CMK (cell line): Measurements from ENCODE around the gene RNF121.

Experiments
- DNase-seq: peaks from one replicate; pipeline ENCODE4 v3.0.0-alpha.2; 2010; ENCODE audit warnings: low read depth

RNF121 gene

DNA sequence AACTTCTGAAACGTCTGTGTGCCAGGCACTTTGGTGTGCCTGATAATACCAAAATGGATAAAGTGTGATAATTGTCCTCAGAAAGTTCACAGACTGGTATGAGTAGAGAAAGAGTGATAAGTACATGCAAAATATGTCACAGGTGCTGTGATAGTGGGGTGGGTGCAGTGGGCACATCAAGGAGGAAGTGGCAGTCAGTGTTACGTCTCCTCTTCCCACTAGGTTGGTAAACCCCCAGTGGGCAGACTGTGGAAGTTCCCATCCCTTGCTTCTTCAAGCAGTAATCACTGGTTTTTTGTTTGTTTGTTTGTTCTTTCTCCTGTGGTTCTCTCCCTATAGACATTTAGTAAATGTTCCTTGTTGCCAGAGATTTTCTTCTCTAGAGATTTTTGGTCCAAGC, 5.4 kb downstream of the RNF121 start:
- no peak for DNase-seq

GRCh38 chr11:71935338-71935925, 6.6 kb downstream of the RNF121 start:
- DNase-seq = no peak

DNA sequence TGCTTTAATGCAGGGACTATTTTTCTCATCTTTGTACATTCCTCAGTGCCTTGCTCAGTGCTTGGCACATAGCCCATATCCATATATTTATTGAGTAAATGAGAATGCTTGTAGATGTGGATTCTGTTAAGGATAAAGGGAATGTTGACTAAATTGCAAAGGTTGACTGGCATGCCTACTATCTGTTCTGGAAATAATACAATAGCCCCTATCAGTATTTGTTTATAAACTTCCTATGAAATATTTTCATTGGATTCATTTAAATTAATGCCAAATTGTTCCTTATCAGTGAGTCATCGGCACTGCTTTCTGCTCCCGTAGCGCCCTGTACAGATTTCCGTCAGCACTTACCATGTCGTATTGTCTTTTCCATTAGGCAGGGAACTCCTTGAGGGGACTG, 8.0 kb downstream of the RNF121 start:
- DNase-seq = no peak

DNA sequence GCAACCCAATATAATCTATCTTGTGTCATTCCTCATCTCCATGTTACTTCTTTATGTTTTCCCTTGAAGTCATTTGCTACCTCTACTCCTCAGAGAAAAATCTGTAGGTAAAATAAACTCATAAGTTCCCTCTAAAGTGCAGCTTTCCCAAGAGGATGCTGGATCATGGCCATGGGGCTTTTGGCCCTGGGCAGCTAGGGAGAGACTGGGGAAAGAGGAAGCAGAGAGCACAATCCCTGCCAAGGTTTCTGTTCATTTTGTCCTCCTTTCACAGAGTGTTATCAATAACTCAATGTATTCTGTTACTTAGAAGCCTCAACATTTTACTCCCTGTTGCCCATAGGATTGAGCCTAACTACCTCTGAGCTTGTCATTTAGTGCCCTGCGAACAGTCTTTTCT, 9.0 kb downstream of the RNF121 start:
- DNase-seq = no peak

- DNase-seq = no peak
Measured at GRCh38 chr11:71940561-71941219, 11.8 kb downstream of the RNF121 start.

GRCh38 chr11:71946144-71946571, 17.3 kb downstream of the RNF121 start:
- DNase-seq = no peak

- DNase-seq = no peak
Measured at GRCh38 chr11:71947498-71947897, 18.7 kb downstream of the RNF121 start.

DNA sequence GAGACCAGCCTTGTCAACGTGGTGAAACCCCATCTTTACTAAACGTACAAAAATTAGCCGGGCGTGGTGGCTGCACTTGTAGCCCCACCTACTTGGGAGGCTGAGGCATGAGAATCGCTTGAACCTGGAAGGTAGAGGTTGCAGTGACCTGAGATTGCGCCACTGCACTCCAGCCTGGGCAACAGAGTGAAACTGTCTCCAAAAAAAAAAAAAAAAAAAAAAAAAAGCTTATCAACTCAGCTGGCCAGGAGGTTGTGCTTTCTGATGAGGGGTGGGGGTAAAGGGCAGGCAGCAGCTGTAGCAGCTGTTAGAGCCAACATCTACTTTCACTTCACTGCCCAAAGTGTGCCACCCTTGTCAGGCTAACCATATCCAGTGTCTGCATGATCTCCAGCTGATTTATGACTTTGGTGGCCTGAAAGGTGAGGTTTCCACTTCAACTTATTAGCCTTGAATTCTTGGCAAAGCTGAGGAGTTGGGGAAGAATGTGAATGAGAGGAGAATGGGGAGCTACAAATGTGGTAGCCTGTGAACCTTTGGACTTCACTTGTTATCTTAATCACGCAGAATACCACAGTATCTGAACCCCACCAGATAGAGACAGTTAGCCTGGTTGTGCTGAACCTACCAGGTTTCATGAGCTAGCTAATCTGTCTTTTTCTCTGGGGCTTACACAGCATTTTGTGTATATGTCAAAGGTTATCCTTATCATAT, 19.6 kb downstream of the RNF121 start:
- DNase-seq = no peak

- DNase-seq = no peak
Measured at GRCh38 chr11:71949034-71949433, 20.2 kb downstream of the RNF121 start.

DNA sequence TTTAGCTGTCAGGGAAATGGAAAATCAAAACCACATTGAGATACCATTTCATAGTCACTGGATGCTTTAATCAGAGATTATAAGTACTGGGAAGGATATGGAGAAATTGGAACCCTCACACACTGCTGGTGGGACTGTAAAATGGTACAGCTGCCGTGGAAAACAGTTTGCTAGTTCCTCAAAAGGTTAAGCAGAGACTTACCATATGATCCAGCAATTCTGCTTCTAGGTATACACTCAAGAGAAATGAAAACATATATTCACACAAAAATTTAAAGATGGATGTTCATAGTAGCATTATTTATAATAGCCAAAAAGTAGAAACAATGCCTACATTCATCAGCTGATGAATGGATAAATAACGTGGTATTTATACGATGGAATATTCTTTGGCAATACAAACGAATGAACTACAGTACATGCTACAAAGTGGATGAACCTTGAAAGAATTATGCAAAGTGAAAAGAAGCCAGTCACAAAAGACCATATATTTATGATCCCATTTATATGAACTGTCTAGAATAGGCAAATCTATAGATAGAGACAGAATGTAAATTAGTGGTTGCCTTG, 23.0 kb downstream of the RNF121 start:
- no peak for DNase-seq

DNA sequence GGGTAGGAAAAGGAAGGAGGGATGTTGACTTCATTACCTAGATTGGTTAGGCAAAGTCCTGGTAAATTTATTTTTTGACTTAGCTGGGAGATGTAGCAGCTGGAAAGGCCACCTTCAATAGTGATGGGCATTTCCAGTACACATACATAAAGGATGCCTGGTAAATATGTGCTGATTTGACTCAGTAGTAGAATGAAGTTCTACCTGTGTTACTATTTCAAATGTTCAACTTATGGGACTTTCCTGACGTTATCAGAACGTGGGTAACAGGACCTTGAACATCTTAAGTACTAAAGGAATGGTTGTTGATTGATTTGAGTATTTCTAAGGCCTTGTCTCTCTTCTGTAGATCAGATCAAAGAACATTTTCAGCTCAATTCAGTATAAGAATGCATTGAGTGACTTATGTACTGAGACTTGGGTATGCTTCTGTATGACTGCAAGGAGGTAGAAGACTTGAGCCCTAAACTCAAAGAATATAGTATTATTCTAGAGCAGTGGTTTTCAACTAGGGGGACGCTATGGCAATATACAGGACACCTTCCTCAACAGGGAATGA, 27.1 kb downstream of the RNF121 start:
- DNase-seq = no peak

GRCh38 chr11:71962428-71963038, 33.7 kb downstream of the RNF121 start:
- no peak for DNase-seq

- no peak for DNase-seq
Measured at GRCh38 chr11:71963468-71963867, 34.6 kb downstream of the RNF121 start.

DNA sequence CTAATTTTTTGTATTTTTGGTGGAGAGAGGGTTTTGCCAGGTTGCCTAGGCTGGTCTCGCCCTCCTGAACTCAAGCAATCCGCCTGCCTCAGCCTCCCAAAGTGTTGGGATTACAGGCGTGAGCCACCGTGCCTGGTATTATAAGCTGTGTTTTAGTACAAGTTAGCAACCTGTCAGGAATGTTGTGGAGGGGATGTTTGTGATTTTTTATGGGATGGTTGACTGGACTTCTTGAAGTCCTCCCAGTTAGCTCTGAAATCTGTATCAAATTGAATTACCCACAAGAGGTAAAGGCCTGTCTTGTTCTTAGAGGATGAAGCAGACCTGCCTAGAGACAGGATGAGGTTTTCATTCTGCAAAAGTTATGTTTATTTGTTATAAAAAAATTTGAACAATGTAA, 35.8 kb downstream of the RNF121 start:
- DNase-seq = no peak

- DNase-seq = no peak
Measured at GRCh38 chr11:71971680-71972079, 42.8 kb downstream of the RNF121 start.

DNA sequence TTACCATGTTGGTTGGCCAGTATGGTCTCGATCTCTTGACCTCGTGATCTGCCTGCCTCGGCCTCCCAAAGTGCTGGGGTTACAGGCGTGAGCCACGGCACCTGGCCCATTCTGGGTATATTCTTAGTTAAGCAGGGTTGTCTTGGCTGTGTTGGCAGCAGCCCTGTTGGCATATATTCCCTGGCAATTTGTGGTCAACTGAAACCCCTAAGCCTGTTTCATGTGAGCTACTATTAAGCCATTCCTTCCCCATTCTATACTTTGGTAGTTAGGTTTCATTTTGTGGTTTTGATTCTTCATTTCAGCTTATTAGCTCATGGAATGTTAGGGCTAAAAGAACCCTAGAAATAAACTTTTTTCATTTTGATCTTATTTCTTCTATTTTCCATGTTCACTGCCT, 47.7 kb downstream of the RNF121 start:
- DNase-seq = no peak

GRCh38 chr11:71977090-71977489, 48.2 kb downstream of the RNF121 start:
- DNase-seq = no peak

DNA sequence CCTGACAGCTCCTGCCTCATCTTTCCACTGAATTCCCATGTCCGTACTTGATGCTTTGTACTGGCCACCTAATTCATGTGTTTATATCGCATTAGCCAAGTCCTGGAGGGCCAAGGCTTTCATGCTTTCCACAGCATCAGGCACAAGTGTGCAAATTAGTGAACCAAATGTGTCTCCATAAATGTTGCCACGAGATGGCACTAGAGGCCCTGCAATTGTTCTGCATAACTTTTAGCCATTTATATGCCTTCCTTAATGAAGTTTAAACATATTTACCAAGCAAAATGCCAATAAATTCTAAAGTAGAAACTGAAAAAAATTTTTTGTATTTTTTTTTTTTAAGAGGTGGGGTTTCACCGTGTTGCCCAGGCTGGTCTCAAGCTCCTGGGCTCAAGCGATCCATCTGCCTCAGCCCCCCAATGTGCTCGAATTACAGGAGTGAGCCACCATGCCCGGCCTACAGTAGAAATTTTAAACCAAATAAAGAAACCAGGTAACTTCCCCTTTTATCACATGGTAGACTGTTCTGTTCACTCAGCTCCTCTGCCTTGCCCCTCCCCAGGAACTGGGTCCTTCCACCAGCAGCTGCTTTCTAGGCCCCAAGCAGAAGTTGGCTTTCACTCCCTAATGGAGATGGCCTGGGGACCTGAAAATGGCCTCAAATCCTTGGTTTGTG, 49.0 kb downstream of the RNF121 start:
- DNase-seq = no peak

DNA sequence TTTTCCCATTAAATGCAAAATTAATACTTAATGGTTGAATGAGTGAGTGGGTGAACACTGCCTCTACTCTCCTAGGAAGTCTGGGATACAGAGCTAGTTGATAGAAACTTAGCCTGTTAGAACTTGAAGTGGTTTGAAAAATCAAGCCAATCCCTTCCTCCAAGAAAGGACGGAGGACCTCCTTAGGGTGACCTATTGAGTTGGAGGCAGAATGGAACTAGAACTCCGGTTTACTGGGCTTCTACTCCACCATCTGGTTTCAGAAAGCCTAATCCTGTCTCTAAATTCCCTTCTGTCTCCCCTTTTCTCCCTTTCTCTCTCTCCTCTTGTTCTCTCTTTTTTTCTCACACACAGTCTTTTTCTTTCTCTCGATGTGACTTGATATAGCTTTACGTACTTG, 50.2 kb downstream of the RNF121 start:
- no peak for DNase-seq

DNA sequence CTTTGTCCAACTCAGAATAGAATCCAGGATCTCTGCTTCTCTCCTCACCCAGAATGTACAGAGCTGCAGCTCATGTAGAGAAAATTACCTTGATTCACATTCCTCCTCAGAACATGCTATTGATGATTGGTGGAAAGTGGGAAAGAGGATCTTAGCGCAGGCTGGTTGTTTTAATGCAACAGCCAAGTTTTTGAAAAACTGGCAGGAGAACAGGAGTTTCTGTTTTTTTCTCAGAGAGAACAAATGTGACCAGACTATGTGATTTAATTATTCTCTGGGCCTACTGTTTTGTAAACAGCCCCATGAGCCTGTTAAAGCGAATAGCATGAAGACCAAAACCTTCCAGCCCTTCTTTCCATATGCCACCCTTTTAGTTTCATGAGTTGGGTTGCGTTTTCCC, 50.8 kb downstream of the RNF121 start:
- no peak for DNase-seq

DNA sequence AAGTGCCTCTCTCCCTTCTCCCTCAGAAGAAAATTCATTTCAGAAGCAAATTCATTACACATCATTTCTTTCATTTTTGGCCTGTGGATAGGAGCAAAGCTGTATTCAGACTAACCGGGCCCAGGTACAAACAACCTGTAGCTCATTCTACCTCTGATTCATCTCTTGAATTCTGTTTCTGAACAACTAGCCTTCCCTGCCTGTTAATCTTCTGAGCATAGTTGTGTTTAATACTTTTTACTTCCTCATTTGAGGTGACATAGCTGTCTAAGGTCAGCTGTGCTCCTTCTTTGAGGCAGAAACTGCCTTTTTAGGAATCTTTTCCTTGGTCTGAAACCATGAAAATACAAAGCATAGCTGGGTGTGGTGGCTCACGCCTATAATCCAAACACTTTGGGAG, 57.3 kb downstream of the RNF121 start:
- no peak for DNase-seq

- no peak for DNase-seq
Measured at GRCh38 chr11:71987521-71987920, 58.7 kb downstream of the RNF121 start.
